Spleen (tissue), 7 donors: Measurements from ENCODE around the gene OVAAL.

Source experiments
- CTCF ChIP-seq, 11 experiments: fragments of 200-600 bp in 7 of 11; fragments of 450-650 bp in 4 of 11; sonication (generic) in 4 of 11; IDR thresholded peaks in 8 of 11; conservative IDR thresholded peaks in 3 of 11; 1 replicate in 7 of 11; 2 replicates in 4 of 11; pipeline versions ENCODE4 v1.4.0 to v1.8.0; 2016 to 2021; ENCODE audit warnings: antibody characterized with exemption in 11 of 11, inconsistent platforms in 4 of 11, mild to moderate bottlenecking in 1 of 11
- POLR2A ChIP-seq, 3 donors: fragments of 450-650 bp; IDR thresholded peaks; one replicate each; pipeline ENCODE4 v1.5.1; 2017; ENCODE audit warnings: antibody characterized with exemption in 3 of 3, mild to moderate bottlenecking in 1 of 3
- POLR2AphosphoS5 ChIP-seq, 3 donors: sonication (generic); formaldehyde crosslinking; IDR thresholded peaks; one replicate each; pipeline ENCODE4 v1.5.1; 2017; ENCODE audit warnings: antibody characterized with exemption in 3 of 3
- donor health status: DM: no; HTN: no; CAD: no; lungs with moderate emphysema.
- donor health status: DM: no; HTN: no; CAD: no.
- donor health status: DM: no; HTN: no; CAD: no.

GRCh38 chr1:180542838-180543145 lies 16.0 kb upstream of the OVAAL start:
- TF ChIP-seq CTCF (IDR thresholded peaks at IDR 0.05 in 8 of 11, conservative IDR thresholded peaks at IDR 0.05 in 3 of 11) (no peak), POLR2A (IDR thresholded peaks at IDR 0.05) (no peak), POLR2AphosphoS5 (IDR thresholded peaks at IDR 0.05) (no peak)
